NCI-H510A (cell line): ENCODE results near the gene PFKFB2.

Experiments
- DNase-seq: peaks from one replicate; lab custom pipeline; 2025; lab: John Stamatoyannopoulos, UW

The PFKFB2 gene

GRCh38 chr1:207067185-207067584, 14.1 kb downstream of the PFKFB2 start:
- no peak for DNase-seq

- no peak for DNase-seq
These were observed 14.6 kb downstream of the PFKFB2 start for GRCh38 chr1:207067665-207068064.

GRCh38 chr1:207069061-207069460, 16.0 kb downstream of the PFKFB2 start:
- DNase-seq: no peak

DNA sequence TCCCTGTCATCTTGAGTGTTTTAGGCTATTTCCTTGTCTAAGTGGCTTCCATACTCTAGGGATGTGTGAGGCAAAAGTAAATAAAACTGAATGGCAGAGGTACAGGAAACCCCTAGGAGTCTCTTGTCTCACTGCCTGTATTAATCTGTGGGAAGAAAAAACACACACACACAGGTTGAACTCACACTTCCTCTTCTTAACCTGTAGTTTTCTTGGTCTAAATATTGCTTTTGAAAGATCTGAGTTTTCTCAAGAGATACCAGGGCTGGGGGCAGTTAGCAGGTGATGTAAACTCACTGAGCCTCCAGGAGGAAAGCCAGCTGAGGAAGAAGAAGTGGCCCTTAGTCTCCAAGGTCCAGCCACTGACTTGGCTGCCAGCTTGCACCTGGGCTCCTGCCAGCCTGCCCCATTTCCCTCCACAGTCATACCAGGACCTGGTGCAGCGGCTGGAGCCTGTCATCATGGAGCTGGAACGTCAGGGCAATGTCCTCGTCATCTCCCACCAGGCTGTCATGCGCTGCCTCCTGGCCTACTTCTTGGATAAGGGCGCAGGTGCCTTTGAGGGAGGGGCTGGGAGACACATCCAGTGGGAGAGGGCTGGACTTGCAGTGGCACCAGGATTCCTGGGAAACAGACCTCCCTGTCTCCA, 16.9 kb downstream of the PFKFB2 start:
- no peak for DNase-seq

DNA sequence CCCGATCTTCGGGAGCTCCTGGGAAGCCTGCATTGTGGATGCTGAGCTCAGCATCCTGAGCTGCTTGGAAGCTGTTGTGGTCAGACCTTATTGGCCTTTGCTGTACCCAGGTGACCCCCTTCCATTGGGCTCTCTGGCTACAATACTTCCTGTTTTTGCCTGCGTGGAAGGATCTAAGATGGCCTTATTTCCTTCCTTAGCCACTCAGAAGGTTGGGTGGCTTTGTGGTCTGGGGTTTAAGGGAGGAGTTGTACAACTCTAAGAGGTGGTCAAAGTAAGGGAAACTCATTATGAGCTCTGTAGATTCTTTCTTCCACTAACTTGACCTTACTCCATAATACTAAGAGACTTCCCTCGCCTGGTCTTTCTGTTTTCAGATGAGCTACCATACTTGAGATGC, 17.7 kb downstream of the PFKFB2 start:
- DNase-seq: no peak

DNA sequence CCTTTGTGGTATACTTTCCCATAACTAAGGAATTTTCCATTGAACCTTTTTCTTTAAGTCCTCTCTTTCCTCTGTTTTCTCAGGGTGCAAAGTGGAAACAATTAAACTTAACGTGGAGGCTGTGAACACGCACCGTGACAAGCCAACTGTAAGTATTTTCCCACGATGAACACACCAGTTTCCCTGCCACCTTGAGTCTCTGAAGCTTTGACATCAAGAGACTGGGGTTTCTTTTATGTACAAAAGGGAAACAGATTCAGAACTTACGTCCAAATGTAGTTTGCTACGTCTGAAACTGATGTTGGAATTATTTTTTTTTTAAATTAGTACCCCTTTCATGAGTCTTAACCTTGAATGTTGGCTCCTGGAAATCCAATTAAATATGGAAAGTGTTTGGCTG, 18.4 kb downstream of the PFKFB2 start:
- DNase-seq: no peak

DNA sequence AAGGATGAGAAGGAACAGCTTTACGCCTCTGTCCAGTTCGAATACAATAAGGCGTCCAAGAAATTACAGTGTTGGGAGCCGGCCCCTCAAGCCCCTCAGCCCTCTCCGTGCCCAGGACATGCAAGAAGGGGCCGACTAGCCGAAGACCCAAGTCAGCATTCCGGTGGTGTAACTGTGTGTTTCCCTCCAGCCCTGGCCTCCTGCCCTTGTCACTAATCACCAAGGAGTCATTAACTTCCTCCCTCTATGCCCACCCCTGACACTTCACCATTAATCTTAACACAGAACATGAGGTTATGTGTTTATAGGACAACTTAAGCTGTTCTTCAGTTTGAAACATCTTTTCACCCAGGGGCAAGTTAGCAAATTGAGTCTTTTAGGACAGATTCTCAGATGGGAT, 19.2 kb downstream of the PFKFB2 start:
- no peak for DNase-seq

- no peak for DNase-seq
These were observed 21.1 kb downstream of the PFKFB2 start for GRCh38 chr1:207073906-207074820.

DNA sequence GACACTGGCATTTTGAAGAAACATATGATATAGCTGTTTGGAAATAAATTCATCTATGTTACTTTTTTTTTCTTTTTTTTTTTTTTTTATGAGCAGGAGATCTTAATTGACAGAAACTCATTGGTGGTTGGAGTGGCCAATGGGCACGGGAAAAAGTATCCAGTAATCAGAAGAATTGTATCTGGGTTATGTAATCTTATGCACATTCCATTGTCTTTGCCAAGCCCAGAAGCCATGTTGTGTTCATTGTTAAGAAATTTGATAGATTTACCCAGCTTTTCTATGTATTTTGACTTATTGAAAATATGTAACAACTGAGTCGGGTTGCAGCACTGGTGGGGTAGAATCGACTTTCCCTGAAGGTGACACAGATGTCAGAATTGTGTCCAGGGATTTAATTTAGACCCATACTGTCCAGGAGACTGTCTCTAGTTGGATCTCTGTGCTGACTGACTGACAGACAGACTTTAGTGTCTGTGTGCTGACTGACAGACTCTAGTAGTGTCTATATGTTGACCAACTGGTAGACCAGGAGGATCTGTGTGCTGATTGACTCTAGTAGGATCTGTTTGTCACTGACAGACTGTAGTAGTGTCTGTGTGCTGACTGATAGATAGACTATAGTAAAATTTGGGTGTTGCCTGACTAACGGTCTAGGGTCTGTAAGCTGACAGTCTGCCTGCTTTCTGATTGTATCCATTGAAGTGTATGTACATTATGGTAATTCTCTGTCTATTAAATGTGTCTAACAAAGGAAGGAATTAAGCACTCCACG, 23.3 kb downstream of the PFKFB2 start:
- DNase-seq: no peak

DNA sequence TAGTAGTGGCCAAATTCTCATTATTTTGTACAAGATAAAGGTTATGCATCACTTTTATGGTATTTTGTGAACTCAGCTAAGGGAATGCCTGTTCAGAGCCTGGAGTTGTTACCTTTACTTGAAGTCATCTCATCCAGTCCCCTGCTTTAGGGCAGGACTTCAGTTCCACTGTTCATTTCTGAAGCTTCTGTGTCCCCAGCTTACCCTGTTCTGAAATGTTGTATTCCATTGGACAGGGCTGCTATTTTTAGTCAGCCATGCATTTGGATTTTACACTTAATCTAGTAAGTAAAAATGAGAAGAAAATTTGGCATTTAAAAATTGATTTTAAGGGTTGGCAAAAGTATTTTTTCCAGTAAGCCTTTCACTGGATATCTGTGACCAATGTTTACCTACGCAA, 23.9 kb downstream of the PFKFB2 start:
- no peak for DNase-seq

DNA sequence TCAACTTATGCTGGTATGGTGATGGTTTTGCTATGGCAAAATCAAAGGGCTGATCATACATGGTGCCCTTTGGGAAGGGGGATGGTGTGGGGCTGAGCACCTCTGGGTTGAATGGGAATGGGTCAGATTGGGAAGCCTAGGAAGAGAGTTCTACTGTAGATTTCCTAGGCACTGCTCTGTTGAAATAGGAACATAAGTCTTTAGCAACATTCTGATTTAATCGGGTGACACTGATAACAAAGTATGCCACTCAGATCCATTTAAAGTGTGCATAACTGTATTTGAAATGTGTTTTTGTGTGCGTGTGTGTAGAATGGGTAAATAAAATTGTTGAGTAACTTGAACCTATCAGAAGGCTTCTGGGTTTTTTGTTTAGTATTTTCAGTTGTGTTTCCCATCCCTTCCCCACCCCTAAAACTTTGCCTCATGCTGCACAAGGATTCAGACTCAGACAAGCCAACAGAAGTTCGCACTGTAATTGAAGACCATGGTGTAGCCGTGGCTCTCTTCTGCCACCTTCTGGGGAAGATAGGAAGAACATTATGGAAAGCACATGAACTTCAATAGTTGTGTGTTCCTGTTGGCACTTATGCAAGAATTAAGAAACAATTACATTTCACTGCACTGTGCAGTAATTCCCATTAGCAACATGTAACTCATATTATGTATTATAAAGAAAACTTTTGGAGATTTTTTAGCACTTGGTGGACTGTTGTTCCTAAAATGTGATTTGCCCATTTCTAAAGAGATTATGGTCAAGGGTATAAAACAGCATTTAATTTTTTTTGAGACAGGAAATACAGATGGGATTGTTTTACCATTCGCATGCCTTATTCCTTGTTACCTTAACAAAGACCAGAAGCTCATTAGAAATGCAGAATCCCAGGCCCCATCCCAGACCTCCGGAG, 24.6 kb downstream of the PFKFB2 start:
- no peak for DNase-seq

GRCh38 chr1:207078578-207079132, 25.6 kb downstream of the PFKFB2 start:
- no peak for DNase-seq

GRCh38 chr1:207079706-207080241, 26.7 kb downstream of the PFKFB2 start:
- no peak for DNase-seq

DNA sequence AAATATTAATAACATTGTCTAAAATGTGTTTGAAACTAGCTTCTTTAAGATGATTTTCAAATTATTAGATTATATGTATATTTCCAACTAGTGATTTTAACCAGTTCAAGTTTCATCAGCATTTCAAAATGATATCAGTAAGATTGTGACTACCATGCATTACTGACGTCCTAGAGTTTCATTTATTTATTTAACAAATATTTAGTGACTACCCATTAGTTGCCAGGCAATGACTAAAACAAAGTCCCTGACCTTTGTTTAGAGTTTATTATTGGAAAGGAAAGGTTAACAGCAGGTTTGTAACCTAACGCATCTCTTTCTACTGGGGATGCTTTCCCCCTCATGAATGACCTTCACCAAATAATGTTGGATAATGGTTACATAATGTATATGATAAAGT, 28.0 kb downstream of the PFKFB2 start:
- no peak for DNase-seq

- no peak for DNase-seq
These were observed 28.7 kb downstream of the PFKFB2 start for GRCh38 chr1:207081806-207082205.

DNA sequence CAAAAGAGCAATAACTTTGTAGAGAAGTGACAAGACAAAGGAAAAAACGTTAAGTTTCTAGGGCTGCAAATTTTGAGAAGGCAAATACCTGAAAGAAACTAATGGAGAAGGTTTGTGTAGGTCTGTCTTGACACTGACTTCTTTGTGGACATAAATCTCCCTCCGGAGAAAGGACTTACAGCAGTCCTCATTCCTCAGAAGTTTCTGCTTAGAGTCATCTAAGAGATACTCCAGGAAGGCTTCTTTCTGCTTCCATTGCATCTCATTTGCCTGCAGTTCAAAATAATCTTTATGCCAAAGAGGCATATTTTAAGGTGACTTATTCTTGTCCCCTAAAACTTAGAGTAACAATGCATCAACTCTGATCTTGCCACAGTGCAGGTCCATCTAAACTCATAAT, 31.2 kb downstream of the PFKFB2 start:
- no peak for DNase-seq

DNA sequence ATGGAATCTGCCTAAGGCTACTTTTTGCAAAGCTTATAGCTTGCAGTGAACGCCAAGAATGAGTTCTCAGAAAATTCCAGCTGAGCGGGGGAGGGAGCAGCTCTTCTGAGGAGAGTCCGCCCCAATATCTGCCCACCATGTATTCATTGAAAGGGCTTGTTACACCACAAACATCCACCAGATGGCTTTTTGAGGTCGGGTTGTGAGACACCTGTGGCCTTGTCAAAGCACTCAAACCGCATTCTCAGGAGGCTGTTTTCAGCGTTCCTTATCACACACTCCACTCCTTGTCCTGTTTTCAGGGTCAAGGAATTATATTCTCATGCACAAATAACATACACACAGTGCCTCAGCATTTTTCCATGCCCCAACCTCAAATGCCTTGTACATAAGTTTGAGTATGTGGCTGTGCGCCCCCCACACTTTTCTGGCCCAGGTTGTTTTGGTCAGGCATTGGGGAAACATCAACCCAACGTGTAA, 31.7 kb downstream of the PFKFB2 start:
- peak; percentile 12 for DNase-seq

- no peak for DNase-seq
These were observed 32.8 kb downstream of the PFKFB2 start for GRCh38 chr1:207085887-207086286.

GRCh38 chr1:207088161-207088560, 35.1 kb downstream of the PFKFB2 start:
- DNase-seq: no peak

DNA sequence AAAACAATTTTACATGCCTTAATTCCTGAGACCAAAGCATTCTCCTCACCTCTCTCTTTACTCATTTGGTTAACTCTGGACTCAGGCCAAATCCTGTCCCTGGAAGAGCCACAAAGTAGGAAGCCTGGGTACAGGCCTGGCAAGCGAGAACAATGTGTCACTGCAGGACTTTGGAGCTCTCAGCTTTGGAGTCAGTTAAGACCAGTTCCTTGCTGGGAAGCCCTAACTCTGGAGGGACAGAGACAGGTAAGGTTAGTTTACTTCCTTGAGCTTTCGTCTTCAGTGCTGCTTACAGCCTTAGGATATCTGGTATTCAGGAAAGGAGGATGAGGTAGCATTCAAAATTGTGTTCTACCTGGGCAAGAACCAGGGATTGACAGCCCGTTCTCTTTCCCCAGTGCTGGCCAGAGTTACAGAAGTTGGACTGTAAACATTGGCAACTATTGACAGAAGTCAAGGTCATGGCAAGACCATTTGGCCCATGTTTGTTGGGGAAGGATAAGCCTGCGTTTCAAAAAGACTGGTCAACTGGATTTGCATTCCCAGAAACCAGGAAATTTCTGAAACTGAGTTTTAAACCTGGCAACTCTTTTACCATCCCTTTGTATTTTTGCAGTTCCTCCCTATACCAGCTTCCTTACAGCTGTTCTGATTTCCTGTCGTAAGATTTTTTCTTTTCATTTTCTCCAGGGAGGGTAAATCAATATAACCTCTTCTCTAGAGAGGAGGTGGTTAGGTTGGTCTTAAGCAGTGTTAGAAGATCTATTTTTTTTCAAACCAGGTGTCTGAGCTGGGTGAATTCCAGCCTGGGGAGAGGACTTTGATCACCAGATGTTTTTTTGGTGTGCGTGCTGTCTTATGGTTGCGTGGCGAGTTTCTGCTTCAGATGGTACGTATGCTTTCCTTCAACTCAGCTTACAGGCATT, 35.9 kb downstream of the PFKFB2 start, which contains the start of gene C4BPB:
TSS of gene C4BPB (plus strand) at position 160 of the 926 bp plus-strand sequence. CDS start at position 832, 672 bp downstream.
- no peak for DNase-seq
